GM04503 (cell line): ENCODE measurements around the gene IRX4.

ENCODE experiments used
- DNase-seq: peaks from one replicate; pipeline ENCODE4 v3.0.0-alpha.2; 2012; ENCODE audit warnings: low read depth

Gene IRX4

DNA sequence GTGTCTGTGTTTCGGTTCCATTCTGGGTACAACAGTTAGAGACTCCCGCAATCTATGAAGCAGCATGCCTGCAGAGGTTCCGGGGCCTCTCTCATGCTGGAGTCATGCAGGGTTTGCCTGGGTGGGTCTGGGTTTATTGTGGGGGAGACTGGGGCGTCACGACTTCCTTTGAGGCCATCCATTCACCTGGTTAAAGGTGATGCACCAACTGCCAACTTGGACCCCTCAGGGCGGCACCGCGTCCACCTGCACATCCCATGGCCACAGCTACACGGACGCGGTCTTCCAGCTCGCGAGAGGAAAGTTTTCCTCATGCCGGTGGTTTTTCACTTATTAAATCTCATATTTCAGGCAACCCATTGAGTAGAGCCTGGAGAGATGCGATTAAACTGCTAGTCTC is 30.9 kb upstream of the IRX4 start:
- DNase-seq: no peak

DNA sequence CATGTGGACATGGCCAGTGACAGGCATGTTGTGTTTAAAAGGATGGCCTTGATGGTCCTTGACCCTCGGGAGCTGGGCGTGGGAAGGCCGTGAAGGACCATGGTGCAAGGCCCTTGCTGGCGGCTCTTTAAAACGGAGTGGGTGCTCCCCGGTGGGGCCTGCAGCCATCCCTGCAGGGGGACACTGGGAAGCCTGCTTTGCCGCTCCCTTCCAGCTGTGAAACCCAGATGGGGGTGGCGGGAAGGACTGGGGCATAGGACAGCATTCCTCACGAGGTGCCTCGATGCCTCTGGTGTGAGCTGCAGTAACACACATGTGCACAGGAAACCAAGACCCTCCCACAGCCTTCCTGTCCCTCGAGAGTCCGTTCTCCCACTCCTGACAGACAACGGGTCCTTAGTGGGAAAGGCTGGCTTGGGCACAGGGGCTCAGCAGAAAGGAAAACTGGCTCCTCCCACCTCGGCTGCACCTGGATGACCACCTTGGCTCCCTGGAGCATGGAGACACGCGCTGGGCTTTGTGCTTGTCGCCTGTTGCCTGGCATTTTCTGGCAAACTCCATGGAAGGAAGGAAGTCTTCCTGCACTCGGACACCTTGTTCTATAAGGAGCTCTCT is 30.3 kb upstream of the IRX4 start:
- no peak for DNase-seq

DNA sequence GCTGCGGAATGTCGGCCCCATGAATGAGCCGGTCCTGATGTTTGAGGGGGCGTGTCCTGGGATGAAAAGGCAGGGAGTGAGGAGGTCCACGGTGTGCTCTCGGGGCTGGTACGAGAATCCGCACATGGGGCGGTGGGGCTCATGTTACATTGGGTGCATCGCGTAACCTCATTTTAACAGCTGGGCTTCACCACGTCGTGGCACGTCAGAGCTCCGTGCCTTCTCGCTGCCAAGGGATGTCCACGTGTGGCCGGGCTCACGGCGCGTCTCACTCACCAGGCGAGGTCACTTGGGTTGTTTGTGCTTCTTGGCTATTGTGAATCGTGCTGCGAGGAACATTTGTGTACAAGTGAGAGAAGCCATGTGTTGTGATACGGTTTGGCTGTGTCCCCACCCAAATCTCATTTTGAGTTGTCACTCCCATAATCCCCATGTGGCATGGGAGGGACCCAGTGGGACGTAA is 29.1 kb upstream of the IRX4 start:
- no peak for DNase-seq

DNA sequence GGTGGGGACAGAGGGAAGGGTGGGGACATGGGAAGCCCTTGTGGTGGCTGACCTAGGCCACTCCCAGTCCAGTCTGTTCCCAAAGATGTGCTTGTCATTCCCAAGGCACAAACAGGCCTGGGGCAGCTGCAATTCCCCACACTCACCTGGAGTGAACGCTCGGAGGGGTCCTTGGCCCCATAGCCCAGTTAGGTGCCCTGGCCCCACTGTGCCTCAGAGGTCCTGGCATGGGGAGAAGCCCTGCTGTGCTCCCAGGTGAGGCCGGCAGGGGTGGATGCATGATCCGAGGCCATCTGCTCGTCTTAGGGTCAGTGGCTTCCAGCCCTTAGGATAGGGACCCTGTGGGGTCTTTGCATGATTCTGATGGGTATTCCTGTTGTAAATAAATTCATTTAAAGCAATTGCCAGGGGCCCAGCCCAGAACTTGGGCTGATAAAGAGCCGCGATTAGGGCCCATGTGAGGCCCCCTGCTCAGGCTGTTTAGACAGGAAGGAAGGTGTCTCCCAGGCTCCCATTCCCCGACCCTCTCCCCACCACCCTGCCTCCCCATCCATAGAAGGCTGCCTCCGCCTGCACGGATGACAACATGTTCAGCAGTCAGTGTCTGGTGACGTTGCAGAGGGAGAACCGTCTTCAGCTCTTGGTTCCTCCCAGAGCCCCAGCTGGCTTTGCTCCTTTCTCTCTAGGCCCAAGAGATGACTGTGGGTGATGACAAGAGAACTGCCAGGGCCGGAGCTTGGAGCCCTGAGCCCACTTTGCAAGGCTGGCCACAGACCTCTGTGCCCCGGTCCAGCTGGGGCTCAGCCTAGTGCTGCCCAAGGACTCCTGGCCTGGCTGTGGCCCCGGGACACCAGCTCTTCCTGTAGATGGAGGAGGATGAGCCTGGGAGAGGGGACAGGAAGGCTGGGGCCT is 28.4 kb upstream of the IRX4 start:
- no peak for DNase-seq

DNA sequence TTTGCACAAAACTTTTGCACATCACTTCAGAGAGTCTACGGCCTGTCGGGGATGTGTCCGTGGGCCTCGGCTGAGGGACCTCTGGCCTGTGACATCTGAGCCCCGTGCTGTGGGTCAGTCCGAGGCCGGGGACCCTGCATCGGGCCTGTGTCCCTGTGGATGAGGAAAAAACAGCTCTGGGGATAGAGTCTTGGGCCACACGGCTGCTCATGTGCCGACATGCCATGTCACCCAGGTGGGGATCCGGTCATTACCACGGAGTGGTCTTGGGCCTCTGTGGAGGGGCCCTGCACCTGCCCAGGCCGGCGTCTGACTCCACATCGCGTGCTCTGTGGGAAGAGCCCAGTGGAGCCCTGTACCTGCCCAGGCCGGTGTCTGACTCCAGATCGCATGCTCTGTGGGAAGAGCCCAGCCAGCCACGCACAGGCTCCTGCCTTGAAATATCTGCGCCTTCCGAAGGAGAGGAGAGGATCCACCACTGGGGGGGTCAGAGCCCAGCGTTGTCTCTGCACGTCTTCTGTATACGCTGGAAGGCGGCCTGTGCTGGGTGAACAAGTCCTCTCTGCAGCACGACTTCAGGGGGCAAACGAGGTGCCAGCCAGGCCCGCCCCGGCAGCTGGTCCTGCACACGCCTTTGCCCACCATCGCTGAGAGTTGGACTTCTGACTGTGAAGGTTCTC is 27.5 kb upstream of the IRX4 start:
- DNase-seq: no peak

DNA sequence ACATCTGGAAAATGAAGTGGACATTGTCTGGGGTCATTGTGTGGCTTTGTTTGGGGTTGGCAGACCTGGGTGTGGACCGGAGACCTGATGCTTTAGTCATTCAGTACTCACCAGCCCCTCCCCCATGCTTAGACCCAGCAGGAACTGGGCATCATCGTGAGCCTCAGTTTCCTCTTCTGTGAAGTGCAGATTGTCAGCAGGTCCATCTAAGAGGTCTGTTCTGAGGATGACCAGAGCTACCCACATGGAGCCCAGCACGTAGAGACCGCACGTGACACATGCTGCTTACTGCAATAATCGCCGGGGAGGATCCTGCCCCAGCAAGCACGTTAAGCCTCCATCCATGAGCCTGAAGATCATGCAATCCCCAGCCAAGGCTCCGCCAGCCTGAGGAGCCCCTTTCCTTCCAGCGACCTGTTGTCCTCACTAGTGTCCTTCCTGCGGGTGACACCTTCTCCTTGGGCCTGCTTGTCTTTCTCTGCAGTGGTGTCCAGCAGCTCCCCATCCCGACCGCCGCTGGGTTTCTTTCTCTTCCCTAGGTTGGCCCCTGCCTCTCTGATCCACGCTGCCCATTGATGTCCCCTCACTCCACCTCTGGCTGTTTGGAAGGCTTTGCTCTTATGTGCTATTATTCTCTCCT is 26.7 kb upstream of the IRX4 start:
- DNase-seq: no peak

DNA sequence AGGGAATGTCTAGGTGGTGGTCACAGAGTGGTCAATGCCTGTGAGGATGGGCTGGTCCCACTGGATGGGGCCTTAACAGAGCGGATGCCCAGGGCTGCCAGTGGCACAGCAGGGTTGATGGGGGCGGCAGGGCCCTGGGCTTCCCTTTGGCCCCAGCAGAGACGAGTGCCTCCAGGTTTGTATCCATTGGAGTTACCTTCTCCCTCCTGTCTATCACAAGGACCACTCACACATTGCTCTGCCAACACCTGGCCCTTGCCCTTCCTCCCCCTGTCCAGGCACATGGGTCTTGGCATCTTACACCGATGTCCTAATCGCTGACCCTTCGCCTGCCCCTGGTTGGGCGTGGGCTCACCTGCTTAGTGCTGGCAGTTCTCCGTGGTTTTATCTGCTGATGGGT is 26.2 kb upstream of the IRX4 start:
- no peak for DNase-seq

DNA sequence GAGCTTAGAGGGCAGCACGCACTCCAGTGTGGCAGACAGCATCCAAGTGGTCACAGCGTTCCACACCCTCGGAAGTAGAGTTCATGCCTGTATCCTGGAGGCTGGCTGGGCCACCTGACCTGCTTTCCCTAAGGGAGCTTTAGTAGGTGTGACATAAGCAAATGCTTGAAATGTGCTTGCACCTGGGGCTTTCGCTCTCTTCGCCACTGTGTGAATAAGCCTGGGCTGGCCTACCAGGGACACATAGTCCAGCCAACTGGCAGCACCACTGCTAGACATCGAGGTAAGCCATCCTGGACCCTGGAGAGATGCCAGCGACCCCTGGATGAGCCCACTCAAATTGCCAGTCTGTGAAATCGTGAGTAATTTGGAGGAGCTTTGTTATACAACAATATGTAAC is 24.9 kb upstream of the IRX4 start:
- DNase-seq: no peak

DNA sequence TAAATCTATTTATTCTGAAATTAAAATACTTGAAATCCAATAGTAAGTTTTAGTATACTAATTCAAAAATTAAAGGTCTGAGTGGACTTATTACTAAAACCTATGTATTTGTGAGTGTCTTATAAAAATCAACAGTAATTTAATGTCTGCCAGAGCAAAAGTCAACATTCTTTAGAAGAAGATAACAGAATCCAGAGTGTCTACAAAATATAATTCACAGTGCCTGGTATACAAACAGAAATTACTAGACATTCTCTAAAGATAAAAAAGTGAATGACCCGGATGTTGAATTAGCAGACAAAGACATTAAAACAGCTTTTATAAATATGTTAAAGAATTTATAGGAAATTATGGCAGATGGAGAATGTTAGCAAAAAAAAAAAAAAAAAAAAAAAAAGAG is 22.4 kb upstream of the IRX4 start:
- DNase-seq: no peak

DNA sequence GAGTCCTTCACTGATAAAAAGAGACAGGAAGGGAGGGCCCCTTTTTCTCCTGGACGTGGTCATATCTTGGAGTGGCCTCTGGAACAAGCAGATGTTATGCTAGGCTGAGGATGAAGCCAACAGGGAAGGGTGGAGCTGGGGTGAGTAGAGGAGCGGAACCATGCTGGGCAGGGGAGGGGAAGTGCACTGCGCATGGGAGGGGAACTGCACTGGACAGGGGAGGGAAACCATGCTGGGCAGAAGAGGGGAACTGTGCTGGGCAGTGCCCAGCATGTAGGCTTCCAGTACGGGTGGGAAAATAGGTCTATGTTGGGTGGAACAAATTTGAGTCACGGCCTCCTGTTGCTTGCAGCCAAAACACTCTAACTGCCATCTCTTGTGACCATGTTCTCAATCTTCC is 19.3 kb upstream of the IRX4 start:
- no peak for DNase-seq

DNA sequence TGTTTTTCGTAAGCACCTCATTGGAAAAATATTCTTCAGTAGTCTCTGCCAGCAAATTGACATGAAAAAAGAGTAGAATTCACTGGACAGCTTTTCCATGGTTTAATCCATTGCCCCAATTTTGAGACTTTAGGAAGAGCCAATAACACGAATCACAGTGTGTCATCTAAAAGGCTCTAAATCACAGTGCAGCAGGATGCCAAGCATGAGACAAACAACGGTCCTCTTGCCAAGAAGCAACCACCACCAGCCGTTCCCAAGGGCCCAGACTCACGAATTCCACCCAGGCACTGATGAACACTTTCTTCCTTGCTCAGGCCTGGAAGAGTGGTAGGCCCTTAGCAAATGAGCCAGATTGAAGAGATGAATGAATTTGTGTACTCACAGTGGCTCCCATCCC is 18.3 kb upstream of the IRX4 start:
- no peak for DNase-seq

DNA sequence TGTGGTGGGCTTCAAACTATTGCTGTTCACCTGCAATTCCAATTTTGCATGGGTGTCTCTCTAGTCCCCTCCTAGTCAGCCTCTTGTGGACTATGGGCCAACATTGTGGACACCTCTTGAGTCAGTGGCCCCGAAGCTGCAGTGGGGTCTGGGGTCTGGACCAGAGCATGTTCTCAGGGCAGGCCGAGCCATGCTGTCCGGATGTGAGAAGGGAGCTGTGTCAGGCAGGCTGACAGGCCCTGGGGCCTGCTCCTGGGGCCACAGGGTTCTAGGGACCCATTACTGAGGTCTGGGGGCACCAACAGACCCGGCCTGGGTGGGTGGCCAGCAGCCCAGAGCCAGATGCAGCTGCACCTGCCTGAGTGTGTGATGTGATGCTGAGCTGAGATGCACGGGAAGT is 16.5 kb upstream of the IRX4 start:
- no peak for DNase-seq

DNA sequence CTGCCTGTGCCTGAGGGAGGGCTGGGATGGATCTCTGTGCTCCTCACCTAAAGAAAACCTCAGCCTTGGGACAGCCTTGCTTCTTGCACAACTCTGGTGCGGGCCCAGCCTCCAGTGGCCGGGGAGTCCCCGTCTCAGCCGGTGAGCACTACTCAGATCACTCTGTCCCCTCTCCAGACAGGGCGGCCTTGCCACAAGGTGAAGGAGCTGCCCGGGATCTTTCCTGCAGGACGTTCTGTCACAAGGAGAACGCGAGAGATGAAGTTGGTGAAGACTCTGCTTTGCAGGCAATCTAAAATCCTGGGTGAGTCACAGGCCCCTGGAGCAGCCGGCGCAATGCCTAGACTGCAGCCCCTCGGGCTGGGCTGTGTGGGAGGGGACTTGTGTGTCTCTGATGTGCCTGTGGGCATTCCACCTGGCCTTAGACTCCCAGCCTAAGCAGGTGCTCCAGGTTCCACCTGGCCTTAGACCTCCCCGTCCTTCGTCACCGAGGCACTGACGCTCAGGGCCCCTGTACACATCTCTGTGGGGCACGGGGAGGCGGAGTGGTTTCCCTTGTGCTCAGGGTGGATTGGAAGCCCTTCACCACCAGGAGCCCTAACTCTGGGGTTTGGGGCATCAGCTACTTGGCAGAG is 15.2 kb upstream of the IRX4 start:
- no peak for DNase-seq

DNA sequence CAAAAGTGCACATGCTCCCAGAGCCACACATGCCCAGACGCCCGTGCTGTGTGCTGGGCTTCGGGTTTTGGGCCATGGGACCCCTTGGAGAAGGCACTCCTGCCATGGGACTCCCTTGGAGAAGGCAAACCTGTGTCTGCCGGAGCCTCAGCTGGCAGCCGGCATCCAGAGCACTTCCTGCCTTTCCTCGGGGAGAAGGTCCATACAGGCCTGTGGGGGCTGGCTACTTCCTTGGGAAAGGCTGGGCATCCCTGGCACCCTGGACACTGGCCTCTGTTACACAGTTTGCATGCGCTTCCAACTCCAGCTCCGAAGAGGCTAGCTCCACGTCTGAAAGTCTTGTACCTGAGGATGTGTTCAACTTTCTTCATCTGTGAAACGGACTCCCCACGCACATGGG is 14.7 kb upstream of the IRX4 start:
- no peak for DNase-seq

DNA sequence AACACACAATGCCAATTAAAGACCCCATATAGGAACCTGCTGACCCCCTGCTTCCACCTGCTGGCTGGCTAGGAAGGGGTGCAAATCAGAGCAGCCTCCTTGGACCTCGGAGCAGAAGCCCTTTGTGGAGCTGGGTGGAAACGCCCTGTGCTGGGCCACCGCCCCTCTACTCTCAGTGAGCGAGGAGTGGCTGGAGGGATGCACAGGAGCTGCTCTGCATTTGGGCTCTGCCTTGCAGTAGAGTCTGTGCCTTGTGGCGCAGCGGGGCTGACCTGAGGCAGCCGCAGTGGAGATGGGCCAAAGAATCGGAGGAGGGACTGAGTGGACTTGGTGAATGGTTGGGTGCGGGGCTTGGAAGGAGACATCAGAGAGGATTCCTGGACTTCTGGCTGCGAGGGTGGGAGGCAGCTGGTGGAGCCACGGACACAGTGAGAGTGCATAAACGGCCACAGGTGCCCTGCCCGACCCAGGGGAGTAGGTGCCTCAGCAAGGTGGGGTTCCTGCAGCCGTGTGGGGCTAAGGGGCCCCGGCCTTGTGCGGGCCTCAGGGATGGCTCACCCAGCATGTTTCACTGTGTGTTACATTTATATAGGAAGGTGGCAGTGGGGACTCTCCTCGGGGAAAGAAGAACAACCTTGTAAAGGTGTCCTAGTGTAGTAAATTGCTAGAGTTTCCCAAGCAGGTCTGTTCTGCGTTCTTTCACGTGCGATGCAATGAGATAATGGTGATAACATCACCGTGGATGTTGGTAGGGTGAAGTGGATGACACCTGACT is 14.1 kb upstream of the IRX4 start:
- DNase-seq: no peak

DNA sequence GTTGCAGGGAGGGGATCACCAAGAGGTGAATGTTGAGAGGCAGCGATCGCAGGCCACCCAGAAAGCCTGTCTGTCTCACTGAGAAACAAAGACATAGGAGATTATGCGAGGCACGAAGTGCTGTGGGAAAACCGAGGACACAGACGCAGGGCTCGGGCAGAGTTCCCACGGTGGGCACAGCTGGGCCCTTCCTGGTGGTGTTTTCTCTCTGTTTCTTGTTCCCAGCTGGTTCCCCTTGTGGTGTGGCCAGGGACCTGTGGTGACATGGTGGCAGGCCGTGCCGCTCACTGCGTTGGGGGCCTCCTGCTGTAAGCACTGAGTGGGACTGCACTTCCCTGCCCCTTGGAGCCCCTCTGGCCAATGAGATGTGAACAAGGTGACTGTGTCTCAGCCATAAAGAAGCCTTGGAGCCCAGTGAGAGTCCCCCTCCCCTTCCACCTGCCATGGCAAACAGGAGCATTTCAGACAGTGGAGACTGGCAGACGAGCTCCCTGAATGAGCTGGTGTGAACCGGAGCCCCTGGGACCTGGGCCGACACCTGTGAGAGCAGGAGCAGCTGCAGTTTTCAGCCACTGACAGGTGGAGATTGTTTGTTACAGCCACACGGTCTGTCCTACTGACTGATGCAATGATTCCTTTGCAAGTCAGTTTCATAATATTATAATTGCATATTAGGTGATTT is 13.2 kb upstream of the IRX4 start:
- no peak for DNase-seq

DNA sequence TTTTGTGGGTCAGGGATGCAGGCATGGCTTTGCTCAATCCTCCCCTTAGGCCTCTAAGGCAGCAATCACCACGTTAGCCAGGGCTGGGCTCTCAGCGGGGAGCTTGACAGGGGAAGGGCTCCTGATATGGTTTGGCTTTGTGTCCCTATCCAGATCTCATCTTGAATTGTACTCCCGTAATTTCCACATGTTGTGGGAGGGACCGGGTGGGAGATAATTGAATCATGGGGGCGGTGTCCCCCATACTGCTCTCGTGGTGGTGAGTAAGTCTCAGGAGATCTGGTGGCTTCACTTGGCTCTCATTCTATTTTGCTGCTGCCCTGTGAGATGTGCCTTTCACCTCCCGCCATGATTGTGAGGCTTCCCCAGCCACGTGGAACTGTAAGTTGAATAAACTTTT is 11.5 kb upstream of the IRX4 start:
- DNase-seq: no peak

DNA sequence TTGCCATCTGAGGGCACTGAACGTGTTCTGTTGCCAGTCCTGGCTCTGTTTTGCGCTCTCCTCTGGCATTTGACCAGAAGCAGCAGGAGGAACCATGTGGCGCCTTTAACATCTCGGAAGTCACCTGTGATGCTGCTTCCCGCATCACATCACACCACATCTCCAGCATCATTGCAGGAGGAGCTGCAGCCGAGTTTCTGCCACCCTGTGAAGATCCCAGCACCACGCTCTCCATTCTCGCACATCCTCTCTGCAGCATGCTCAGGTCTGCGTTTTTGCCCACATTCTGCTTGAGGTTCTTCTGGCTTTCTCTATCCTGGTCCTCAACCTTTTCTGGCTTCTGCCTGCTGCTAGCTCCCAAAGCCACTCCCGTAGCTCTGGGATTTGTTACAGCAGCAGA is 11.0 kb upstream of the IRX4 start:
- no peak for DNase-seq

DNA sequence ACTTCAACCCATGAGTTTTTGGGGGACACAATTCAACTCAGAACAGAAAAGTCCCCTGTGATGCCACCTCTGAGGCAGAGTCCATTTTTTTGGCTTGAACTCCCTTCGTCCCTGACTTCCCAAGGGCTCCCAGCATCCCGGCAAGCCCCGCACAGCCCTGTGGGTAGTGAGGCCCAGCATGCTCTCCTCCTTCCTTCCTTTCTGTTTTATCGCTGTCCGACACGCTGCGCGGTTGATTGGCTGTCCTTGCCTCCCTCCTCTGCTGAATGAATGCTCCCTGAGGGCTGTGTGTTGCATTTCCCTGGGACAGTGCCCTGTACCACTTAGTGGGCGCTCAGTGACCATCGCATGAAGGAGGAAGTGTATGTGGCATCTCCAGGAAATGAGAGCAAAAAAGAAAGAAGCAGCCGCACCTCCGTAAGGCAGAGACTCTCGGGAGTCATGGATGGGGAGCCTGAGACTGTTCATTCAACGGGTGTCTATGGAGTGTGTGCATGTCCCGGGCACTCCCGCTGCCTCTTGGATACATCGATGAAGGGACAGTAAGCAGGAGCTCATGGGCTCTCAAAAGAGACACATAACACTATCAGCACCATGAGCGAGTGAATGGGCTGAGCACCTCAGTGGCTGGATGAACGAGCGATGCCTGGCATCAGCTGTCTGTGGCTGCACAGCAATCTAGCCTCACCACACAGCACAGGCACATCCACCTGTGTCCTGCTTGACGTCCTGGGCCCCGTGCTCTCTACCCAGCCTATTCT is 10.1 kb upstream of the IRX4 start:
- no peak for DNase-seq

DNA sequence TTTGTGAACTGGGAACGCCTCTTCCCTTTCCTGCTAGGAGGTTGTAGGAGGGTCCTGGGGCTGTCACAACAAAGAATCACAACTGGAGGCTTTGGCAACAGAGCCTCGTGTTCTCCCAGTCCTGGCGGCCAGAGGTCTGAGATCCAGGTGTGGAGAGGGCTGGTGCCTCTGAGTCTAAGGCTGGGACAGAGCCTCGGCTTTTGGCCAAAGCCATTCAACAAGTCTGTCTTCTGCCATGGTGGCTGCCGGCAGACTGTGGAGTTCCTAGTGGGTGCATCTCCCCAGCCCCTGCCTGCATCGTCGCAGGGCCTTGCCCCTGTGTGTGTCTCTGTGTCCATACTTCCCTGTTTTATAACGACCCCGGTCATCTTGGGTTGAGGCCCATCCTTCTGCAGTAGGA is 9.5 kb upstream of the IRX4 start:
- no peak for DNase-seq
